BJ (cell line): ENCODE data around the gene LANCL1. TPM values are rescaled to one million over a fixed set of nuclear protein-coding genes. Genes with fewer than 3 reads are reported as not detected.

ENCODE experiments used
- CTCF ChIA-PET: fragments of 350-600 bp; formaldehyde crosslinking; extraction: SDS; loops from one replicate; lab custom pipeline; 2021; ENCODE audit warnings: antibody characterized with exemption, inconsistent platforms; lab: Yijun Ruan, JAX
- POLR2A ChIA-PET: fragments of 300-600 bp; sonication (Branson Sonifier 250); formaldehyde crosslinking; extraction: SDS; loops from one replicate; lab custom pipeline; 2021; ENCODE audit warnings: antibody characterized with exemption; lab: Charles Lee
- DNase-seq: peaks from one replicate; pipeline ENCODE4 v3.0.0-alpha.2; 2011; ENCODE audit warnings: low read depth
- H3K27me3 ChIP-seq: 2 replicates; pipeline ENCODE4 v1.6.0; 2011; ENCODE audit warnings: low read length; ENCODE audit not compliant: control insufficient read depth, insufficient read depth
- H3K36me3 ChIP-seq: 2 replicates; pipeline ENCODE4 v1.5.1; 2011; ENCODE audit warnings: low read length; ENCODE audit not compliant: control insufficient read depth, insufficient read depth
- H3K4me3 ChIP-seq: 2 replicates; pipeline ENCODE4 v1.5.1; 2011; ENCODE audit warnings: low read depth, mild to moderate bottlenecking, control low read depth, low read length
- CTCF ChIP-seq: IDR thresholded peaks from 2 replicates; pipeline ENCODE4 v1.5.1; 2011; ENCODE audit warnings: low read depth, mild to moderate bottlenecking, control low read depth, inconsistent platforms, low read length, moderate library complexity; ENCODE audit not compliant: insufficient read depth
- polyA plus RNA-seq: library from polyadenylated mRNA; depleted of rRNA; stranded (reverse); fragments of >200 nt; gene quantifications from 2 replicates; pipeline ENCODE4 v1.2.3, GENCODE V29; 2011

Gene LANCL1
- polyA plus RNA-seq, 1 experiment, result 55.6 TPM

DNA sequence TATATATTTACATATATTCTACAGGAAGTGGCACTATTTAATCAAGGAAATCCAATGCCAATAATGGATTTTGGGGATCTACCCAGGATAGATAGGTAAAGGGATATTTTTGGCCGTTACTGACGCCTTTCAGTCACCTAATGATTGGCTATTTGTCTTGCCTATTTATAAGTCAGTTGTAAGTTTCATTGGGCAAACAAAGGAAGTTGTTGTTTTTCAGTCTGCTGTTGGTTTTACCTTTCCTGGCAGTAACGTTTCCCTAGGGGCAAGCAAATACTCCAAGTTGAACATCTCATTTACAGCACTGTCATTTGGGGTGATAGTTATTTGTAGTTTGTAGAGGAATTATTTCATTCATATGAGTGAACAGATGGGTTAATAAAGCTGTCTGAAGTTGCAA, 17.0 kb upstream of the LANCL1 start:
- no peak for DNase-seq
- Histone ChIP-seq H3K27me3 (no peaks in the 10 kb centered on the region), H3K36me3 (no peaks in the 10 kb centered on the region), H3K4me3 (no peak overlapping the region)
- CTCF ChIA-PET, result interaction anchor here (2.0 kb wide), 1 partner anchor 10 kb away, joined by 8 read pairs; no protein-coding TSS in a partner anchor
- POLR2A ChIA-PET, result no interaction called here
- TF ChIP-seq CTCF, result no peak

DNA sequence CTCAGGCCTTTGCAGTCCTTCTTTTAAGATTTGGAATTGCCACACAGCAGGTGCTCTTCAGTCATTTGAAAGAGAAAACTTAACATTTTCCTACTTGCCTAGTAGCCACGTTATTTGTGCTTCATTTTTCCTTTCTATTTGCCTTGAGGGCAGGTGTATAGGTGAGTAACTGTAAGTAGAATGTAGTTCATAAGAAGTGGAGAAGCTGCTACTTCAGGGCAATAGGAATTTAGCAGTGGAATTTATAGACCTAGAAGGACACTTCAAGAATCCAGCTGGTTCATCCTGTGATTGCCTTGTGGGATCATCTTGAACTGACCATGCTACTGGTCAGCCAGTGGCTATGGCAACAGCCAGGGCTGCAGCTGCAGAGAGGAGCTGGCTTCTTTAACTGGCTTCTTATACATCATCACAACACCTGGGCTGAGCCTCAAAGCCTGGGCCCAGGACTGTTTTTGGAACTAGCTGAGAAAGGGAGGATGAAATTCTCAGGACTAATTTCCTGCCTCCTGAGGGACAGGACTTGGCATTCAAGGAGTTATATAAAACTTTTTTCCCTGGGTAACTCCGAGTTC, 5.1 kb upstream of the LANCL1 start:
- ChIA-PET POLR2A (no interaction called here), CTCF (interaction anchor here (0.9 kb wide), 1 partner anchor 21 kb away, joined by 3 read pairs; no protein-coding TSS in a partner anchor)
- no peaks in the 10 kb centered on the region for H3K36me3 ChIP-seq
- no peak for DNase-seq
- no peak overlapping the region for H3K4me3 ChIP-seq
- TF ChIP-seq CTCF, result no peak
- H3K27me3 ChIP-seq, result no peaks in the 10 kb centered on the region

GRCh38 chr2:210480764-210481163, 4.2 kb upstream of the LANCL1 start:
- Histone ChIP-seq H3K27me3 (no peaks in the 10 kb centered on the region), H3K36me3 (no peaks in the 10 kb centered on the region), H3K4me3 (no peak overlapping the region)
- no peak for TF ChIP-seq CTCF
- POLR2A ChIA-PET, result no interaction called here
- CTCF ChIA-PET, result interaction anchor here (0.7 to 1.1 kb wide), 2 partner anchors 8 to 20 kb away, joined by 3 read pairs; no protein-coding TSS in a partner anchor
- DNase-seq, result no peak

GRCh38 chr2:210480079-210480478, 3.5 kb upstream of the LANCL1 start:
- POLR2A ChIA-PET, result no interaction called here

DNA sequence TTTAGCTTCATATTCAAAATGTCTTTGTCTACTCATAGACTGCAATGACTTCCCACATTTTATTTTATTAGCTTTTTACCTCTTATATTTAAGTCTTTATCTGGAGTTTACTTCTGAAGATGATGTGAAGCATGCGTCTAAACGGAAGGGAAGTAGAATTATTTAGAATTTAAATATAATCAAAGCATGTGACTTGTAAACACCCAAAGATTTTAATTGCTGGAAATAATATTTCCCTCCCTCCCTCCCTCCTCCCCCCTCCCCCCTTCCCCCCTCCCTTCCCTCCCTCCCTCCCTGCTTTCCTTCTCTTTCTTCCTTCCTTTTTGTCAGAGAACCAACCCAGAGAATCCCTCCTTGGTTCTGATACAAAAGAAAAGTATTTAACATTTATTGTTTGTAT, 2.1 kb upstream of the LANCL1 start:
- H3K27me3 ChIP-seq, result no peaks in the 10 kb centered on the region
- no peak for DNase-seq
- H3K36me3 ChIP-seq, result no peaks in the 10 kb centered on the region
- no peak for TF ChIP-seq CTCF
- CTCF ChIA-PET, result no interaction called here
- no peak overlapping the region for H3K4me3 ChIP-seq
- POLR2A ChIA-PET, result no interaction called here

More at GRCh38 chr2:210480079-210480478, 3.5 kb upstream of the LANCL1 start:
- no peak for TF ChIP-seq CTCF
- CTCF ChIA-PET, result interaction anchor here (1.1 to 1.3 kb wide), 2 partner anchors 9 to 23 kb away, joined by 3 read pairs; no protein-coding TSS in a partner anchor
- no peaks in the 10 kb centered on the region for H3K36me3 ChIP-seq
- no peak overlapping the region for H3K4me3 ChIP-seq
- no peak for DNase-seq
- no peaks in the 10 kb centered on the region for H3K27me3 ChIP-seq
